IMR-90 (cell line): Measurements from ENCODE around the gene DAAM2. TPM values are rescaled to one million over a fixed set of nuclear protein-coding genes. Genes with fewer than 3 reads are reported as not detected.

ENCODE experiments used
- ATAC-seq: fragments of 200-7000 bp; cut with Tn5 transposase; 2 replicates; pipeline ENCODE4 v1.9.1; 2020; ENCODE audit warnings: low read depth, mild to moderate bottlenecking, moderate library complexity
- BruUV-seq: library from RNA; stranded (reverse); fragments of 400-500 nt; replicated peaks from 2 replicates; lab custom pipeline; 2021; lab: Mats Ljungman, UMichigan
- CTCF ChIA-PET: fragments of 300-600 bp; formaldehyde crosslinking; extraction: SDS; loops from one replicate; lab custom pipeline; 2021; ENCODE audit warnings: antibody characterized with exemption; lab: Yijun Ruan, JAX
- POLR2A ChIA-PET: fragments of 300-600 bp; sonication (Branson Sonifier 250); formaldehyde crosslinking; loops from one replicate; lab custom pipeline; 2022; ENCODE audit warnings: antibody characterized with exemption; ENCODE audit not compliant: unreplicated experiment; lab: Charles Lee
- DNase-seq: peaks from one replicate; pipeline ENCODE4 v3.0.0; 2013
- H2AFZ ChIP-seq: replicated peaks from 2 replicates; pipeline ENCODE3; 2013; ENCODE audit warnings: low read length, mild to moderate bottlenecking; ENCODE audit not compliant: poor library complexity
- H2AK5ac ChIP-seq: 2 replicates; pipeline ENCODE4 v1.6.1; 2013; ENCODE audit warnings: low read depth, low read length, inconsistent platforms
- H2AK9ac ChIP-seq: replicated peaks from 2 replicates; pipeline ENCODE3; 2013; ENCODE audit warnings: mild to moderate bottlenecking, low read depth, low read length, moderate library complexity; ENCODE audit not compliant: poor library complexity
- H2BK120ac ChIP-seq: 2 replicates; pipeline ENCODE4 v1.6.1; 2013; ENCODE audit warnings: low read depth, low read length, inconsistent platforms
- H2BK15ac ChIP-seq: 3 replicates; pipeline ENCODE4 v1.6.1; 2013; ENCODE audit warnings: low read depth, low read length, inconsistent platforms
- H2BK20ac ChIP-seq: 2 replicates; pipeline ENCODE4 v1.6.1; 2013; ENCODE audit warnings: low read depth, mild to moderate bottlenecking, inconsistent platforms, low read length, moderate library complexity
- H2BK5ac ChIP-seq: 2 replicates; pipeline ENCODE4 v1.6.1; 2013; ENCODE audit warnings: mild to moderate bottlenecking, low read depth, low read length, inconsistent platforms; ENCODE audit not compliant: poor library complexity, severe bottlenecking
- H3K14ac ChIP-seq: replicated peaks from 2 replicates; pipeline ENCODE4 v1.6.1; 2013; ENCODE audit warnings: low read depth, low read length, inconsistent platforms
- H3K18ac ChIP-seq: 2 replicates; pipeline ENCODE4 v1.6.1; 2013; ENCODE audit warnings: low read depth, low read length, control low read depth
- H3K23ac ChIP-seq: 2 replicates; pipeline ENCODE4 v1.6.1; 2013; ENCODE audit warnings: low read depth, low read length, inconsistent platforms
- H3K27ac ChIP-seq: 2 replicates; pipeline ENCODE4 v1.5.1; 2013; ENCODE audit warnings: mild to moderate bottlenecking, control low read depth, low read length; ENCODE audit not compliant: insufficient read depth
- H3K27me3 ChIP-seq: 2 replicates; pipeline ENCODE4 v1.6.1; 2013; ENCODE audit warnings: low read length; ENCODE audit not compliant: control insufficient read depth, insufficient read depth
- H3K36me3 ChIP-seq: 2 replicates; pipeline ENCODE4 v1.6.1; 2013; ENCODE audit warnings: low read length, mixed read lengths; ENCODE audit not compliant: control insufficient read depth, insufficient read depth
- H3K4ac ChIP-seq: 2 replicates; pipeline ENCODE4 v1.6.1; 2013; ENCODE audit warnings: low read depth, low read length, inconsistent platforms
- H3K4me1 ChIP-seq: 2 replicates; pipeline ENCODE4 v1.6.1; 2013; ENCODE audit warnings: low read length, mixed read lengths; ENCODE audit not compliant: control insufficient read depth, insufficient read depth
- H3K4me2 ChIP-seq: 2 replicates; pipeline ENCODE4 v1.6.1; 2013; ENCODE audit warnings: low read depth, mild to moderate bottlenecking, control low read depth, low read length, moderate library complexity
- H3K4me3 ChIP-seq: 2 replicates; pipeline ENCODE4 v1.5.1; 2013; ENCODE audit warnings: low read depth, mild to moderate bottlenecking, control low read depth, low read length, moderate library complexity; ENCODE audit not compliant: insufficient read depth
- H3K56ac ChIP-seq: 2 replicates; pipeline ENCODE4 v1.6.1; 2013; ENCODE audit warnings: low read length, inconsistent platforms; ENCODE audit not compliant: insufficient read depth; ENCODE audit errors: extremely low read depth
- H3K79me1 ChIP-seq, 2 experiments: 2 replicates each; pipeline ENCODE4 v1.6.1; 2013; ENCODE audit warnings: low read length in 2 of 2, inconsistent platforms in 1 of 2, low read depth in 1 of 2
- H3K9ac ChIP-seq: 2 replicates; pipeline ENCODE4 v1.6.1; 2013; ENCODE audit warnings: low read depth, low read length, control low read depth
- H3K9me1 ChIP-seq: 2 replicates; pipeline ENCODE4 v1.6.1; 2013; ENCODE audit warnings: low read length, inconsistent platforms; ENCODE audit not compliant: insufficient read depth
- H3K9me3 ChIP-seq: 2 replicates; pipeline ENCODE4 v1.6.1; 2013; ENCODE audit warnings: low read length; ENCODE audit not compliant: control insufficient read depth, insufficient read depth
- H4K20me1 ChIP-seq: 2 replicates; pipeline ENCODE4 v1.6.1; 2013; ENCODE audit warnings: low read length, inconsistent platforms; ENCODE audit not compliant: insufficient read depth
- H4K5ac ChIP-seq: 2 replicates; pipeline ENCODE4 v1.6.1; 2013; ENCODE audit warnings: mild to moderate bottlenecking, low read depth, low read length, control low read depth
- H4K8ac ChIP-seq, 2 experiments: 2 replicates each; pipeline ENCODE4 v1.6.1; 2013; ENCODE audit warnings: low read depth in 2 of 2, low read length in 2 of 2, control low read depth in 1 of 2, inconsistent platforms in 1 of 2
- H4K91ac ChIP-seq: 2 replicates; pipeline ENCODE4 v1.6.1; 2013; ENCODE audit warnings: low read depth, low read length, inconsistent platforms; ENCODE audit not compliant: insufficient read depth
- BHLHE40 ChIP-seq: fragments of 150-350 bp; IDR thresholded peaks from 2 replicates; pipeline ENCODE4 v1.6.1; 2016; ENCODE audit warnings: mild to moderate bottlenecking, low read depth, low read length
- CEBPB ChIP-seq: IDR thresholded peaks from 2 replicates; pipeline ENCODE4 v1.6.1; 2012; ENCODE audit warnings: low read depth, low read length, improper control_type of control experiment
- CHD1 ChIP-seq: IDR thresholded peaks from 2 replicates; pipeline ENCODE4 v1.6.1; 2012; ENCODE audit warnings: low read depth, low read length, improper control_type of control experiment
- CTCF ChIP-seq: conservative IDR thresholded peaks from 2 replicates; pipeline ENCODE4 v1.5.1; 2012; ENCODE audit warnings: mild to moderate bottlenecking, low read depth, low read length, improper control_type of control experiment
- FOS ChIP-seq: fragments of 150-350 bp; IDR thresholded peaks from 2 replicates; pipeline ENCODE4 v1.6.1; 2016; ENCODE audit warnings: low read depth, low read length
- MAFK ChIP-seq: IDR thresholded peaks from 2 replicates; pipeline ENCODE4 v1.6.1; 2012; ENCODE audit warnings: low read depth, low read length, improper control_type of control experiment
- MAZ ChIP-seq: IDR thresholded peaks from 2 replicates; pipeline ENCODE4 v1.6.1; 2012; ENCODE audit warnings: low read depth, mild to moderate bottlenecking, low read length, improper control_type of control experiment, moderate library complexity, borderline replicate concordance
- MXI1 ChIP-seq: IDR thresholded peaks from 2 replicates; pipeline ENCODE4 v1.6.1; 2012; ENCODE audit warnings: low read depth, mild to moderate bottlenecking, low read length, moderate library complexity, borderline replicate concordance
- NFE2L2 ChIP-seq: fragments of 150-350 bp; IDR thresholded peaks from 2 replicates; pipeline ENCODE4 v1.6.1; 2016; ENCODE audit warnings: low read depth, mild to moderate bottlenecking, low read length
- POLR2A ChIP-seq: IDR thresholded peaks from 2 replicates; pipeline ENCODE4 v1.6.1; 2012; ENCODE audit warnings: mild to moderate bottlenecking, low read depth, low read length
- RAD21 ChIP-seq: IDR thresholded peaks from 2 replicates; pipeline ENCODE4 v1.6.1; 2012; ENCODE audit warnings: low read length, improper control_type of control experiment
- SMC3 ChIP-seq: fragments of 150-350 bp; IDR thresholded peaks from 2 replicates; pipeline ENCODE4 v1.6.1; 2016; ENCODE audit warnings: low read depth, mild to moderate bottlenecking, antibody characterized with exemption, low read length, moderate library complexity
- USF2 ChIP-seq: fragments of 150-350 bp; IDR thresholded peaks from 2 replicates; pipeline ENCODE4 v1.6.1; 2017; ENCODE audit warnings: mild to moderate bottlenecking, antibody characterized with exemption, low read length, low read depth
- WGBS, 2 experiments: methylation state at CpG; one replicate each; pipeline versions ENCODE4 v1.1.5 to v1.1.7; 2013; ENCODE audit warnings: missing lambda C conversion rate in 2 of 2; ENCODE audit not compliant: insufficient read length in 1 of 2; ENCODE audit errors: extremely low coverage in 2 of 2; 5-methylcytosine and 5-hydroxymethylcytosine counted together
- dilution Hi-C: fragments of 300-500 bp; cut with HindIII; formaldehyde crosslinking; loops from one replicate; pipeline ENCODE4 v1.14.3; 2018; ENCODE audit warnings: low sequenced_read_pairs; ENCODE audit not compliant: unreplicated experiment
- in situ Hi-C: fragments of 300-500 bp; cut with MboI; formaldehyde crosslinking; loops from 3 replicates; pipeline ENCODE4 v1.14.3; 2019; ENCODE audit warnings: low sequenced_read_pairs, inconsistent platforms, mixed read lengths
- intact Hi-C: fragments of 100-400 bp; cut with micrococcal nuclease; formaldehyde crosslinking; loops from 2 replicates; pipeline ENCODE4 v1.10.0; 2022
- polyA plus RNA-seq, 3 experiments: library from polyadenylated mRNA; depleted of rRNA; stranded (reverse); fragments of >200 nt; gene quantifications; 2 replicates each; pipeline ENCODE4 v1.2.3, GENCODE V29; 2012; ENCODE audit warnings: low replicate concordance in 1 of 3
- total RNA-seq: library from RNA; depleted of rRNA; stranded (reverse); fragments of >200 nt; gene quantifications from 2 replicates; pipeline ENCODE4 v1.2.3, GENCODE V29; 2012

Gene DAAM2
- total and polyA plus RNA-seq, 2 of the 4 experiments (the other 2 are of a cell fraction): 11.2 to 12.9 TPM

GRCh38 chr6:39800034-39801032 is 8.2 kb downstream of the DAAM2 start:
- 83% methylated on average over 3 of the region's 10 CpGs; no CpG with 5 or more reads in 1 of the 2 experiments for WGBS, 2 experiments
- Histone ChIP-seq H2BK120ac (no peak overlapping the region), H3K56ac (no peak overlapping the region), H3K9me1 (peaks cover 4% of the 10 kb centered on the region; the same call in 1 of the 2 replicates), H4K8ac (no peak overlapping the region), H3K18ac (no peak overlapping the region), H3K36me3 (no peaks in the 10 kb centered on the region), H3K27me3 (no peaks in the 10 kb centered on the region), H3K4me3 (no peak overlapping the region), H3K4me1 (peaks cover 12% of the 10 kb centered on the region), H2AK5ac (no peak overlapping the region), H2AK9ac (no peak overlapping the region), H4K91ac (no peak overlapping the region), H3K4me2 (no peak overlapping the region), H3K27ac (no peak overlapping the region), H3K79me1 (peaks cover 0 to 17% of the 10 kb centered on the region in 2 experiments; a peak in 2 of 4 replicates), H2BK15ac (no peak overlapping the region), H4K20me1 (no peaks in the 10 kb centered on the region), H3K14ac (no peak overlapping the region), H2AFZ (no peak overlapping the region), H3K9ac (no peak overlapping the region), H2BK20ac (no peak overlapping the region), H3K9me3 (no peaks in the 10 kb centered on the region), H3K4ac (no peak overlapping the region), H3K23ac (no peak overlapping the region), H2BK5ac (no peak overlapping the region), H4K5ac (no peak overlapping the region)
- ATAC-seq (no peak), DNase-seq (no peak)
- dilution Hi-C loops (no loop called here), in situ Hi-C loops (no loop called here), intact Hi-C loops (no loop called here)
- CTCF ChIA-PET: interaction anchor here (1.0 to 1.3 kb wide), 2 partner anchors 9 to 65 kb away, joined by 4 to 5 read pairs; partner anchors contain the start of gene DAAM2
- no TSS peak for BruUV-seq
- no peak for TF ChIP-seq USF2
- TF ChIP-seq MXI1: no peak
- no peak for TF ChIP-seq CEBPB
- TF ChIP-seq MAZ: no peak
- no peak for TF ChIP-seq MAFK
- no peak for TF ChIP-seq CHD1
- TF ChIP-seq NFE2L2: no peak
- TF ChIP-seq CTCF: no peak
- no peak for TF ChIP-seq BHLHE40
- no peak for TF ChIP-seq FOS
- no peak for TF ChIP-seq POLR2A
- no peak for TF ChIP-seq RAD21
- TF ChIP-seq SMC3: no peak
- POLR2A ChIA-PET: no interaction called here
